ENCODE measurements around the gene ITGB4.
A peak's percentile ranks its signal among the peaks of the same experiment; 100 is the strongest.
"Not testable (repeated sequence)": the region's sequence is repeated elsewhere in the genome, so short reads cannot be mapped to it uniquely, and the experiment has no call there.

The ITGB4 gene

GRCh38 chr17:75754378-75755204 is 33.3 kb downstream of the ITGB4 start:
- no peak for DNase-seq

GRCh38 chr17:75755205-75755901 is 34.1 kb downstream of the ITGB4 start:
- no peak for DNase-seq

GRCh38 chr17:75755990-75756389 is 34.7 kb downstream of the ITGB4 start:
- DNase-seq, result no peak

GRCh38 chr17:75756451-75757085 is 35.3 kb downstream of the ITGB4 start:
- DNase-seq, result no peak

GRCh38 chr17:75757086-75757681 is 35.9 kb downstream of the ITGB4 start:
- no peak for DNase-seq

- DNase-seq, result no peak
Observed at GRCh38 chr17:75758131-75758905, 37.1 kb downstream of the ITGB4 start.

- DNase-seq, result no peak
Observed at GRCh38 chr17:75759457-75759856, 38.2 kb downstream of the ITGB4 start.

- not testable (repeated sequence) for DNase-seq
Observed at GRCh38 chr17:75759978-75760640, 38.9 kb downstream of the ITGB4 start.

GRCh38 chr17:75762513-75763268 is 41.4 kb downstream of the ITGB4 start:
- no peak for DNase-seq

GRCh38 chr17:75763269-75763607 is 42.0 kb downstream of the ITGB4 start:
- DNase-seq, result no peak

- no peak for DNase-seq
Observed at GRCh38 chr17:75763613-75764416, 42.6 kb downstream of the ITGB4 start.

GRCh38 chr17:75764417-75764710 is 43.1 kb downstream of the ITGB4 start:
- no peak for DNase-seq

- peak; percentile 76 for DNase-seq
Observed at GRCh38 chr17:75764711-75765421, 43.6 kb downstream of the ITGB4 start, which contains the start of gene GALK1. GALK1 (minus strand) TSS chr17:75765192; CDS start chr17:75765136, 56 bp downstream.

GRCh38 chr17:75765981-75766380 is 44.7 kb downstream of the ITGB4 start:
- no peak for DNase-seq

GRCh38 chr17:75767881-75768280 is 46.6 kb downstream of the ITGB4 start:
- DNase-seq, result no peak

GRCh38 chr17:75769536-75769935 is 48.3 kb downstream of the ITGB4 start:
- DNase-seq, result no peak

- no peak for DNase-seq
Observed at GRCh38 chr17:75771334-75772281, 50.3 kb downstream of the ITGB4 start.

GRCh38 chr17:75773121-75773807 is 52.0 kb downstream of the ITGB4 start:
- DNase-seq, result no peak

Measured in CD4-positive, alpha-beta T cell treated with Interferon gamma for 1 hour (primary cell).